HG02943 (cell line): ENCODE results near the gene TPST2.

ENCODE experiments used
- ATAC-seq: cut with Tn5 transposase; IDR thresholded peaks from one replicate; pipeline ENCODE4 v1.9.1; 2021; ENCODE audit warnings: mild to moderate bottlenecking, low read depth, moderate library complexity; ENCODE audit not compliant: unreplicated experiment

TPST2 gene

DNA sequence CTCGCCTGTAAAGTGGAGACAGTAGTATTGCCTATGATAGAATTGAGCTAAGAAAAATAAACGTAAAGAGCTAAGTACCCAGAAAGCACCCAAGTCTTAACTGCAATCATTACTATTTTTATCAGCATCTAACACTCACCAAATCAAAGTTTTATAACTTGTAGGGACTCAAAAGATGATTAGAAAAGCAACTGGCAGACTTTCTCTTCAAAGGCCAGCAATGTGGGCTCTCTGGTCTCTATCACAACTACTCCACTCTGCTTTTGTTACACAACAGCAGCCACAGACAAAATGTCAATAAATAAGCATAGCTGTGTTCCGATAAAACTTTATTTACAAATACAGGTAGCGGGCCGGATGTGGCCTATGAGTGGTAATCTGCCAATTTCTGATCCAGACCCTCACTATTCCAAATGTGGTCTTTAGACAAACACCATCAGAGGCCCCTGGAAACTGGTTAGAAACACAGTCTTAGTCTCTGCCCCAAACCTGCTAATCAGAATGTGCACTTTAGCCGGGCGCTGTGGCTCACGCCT is 8.2 kb downstream of the TPST2 start:
- ATAC-seq = no peak

DNA sequence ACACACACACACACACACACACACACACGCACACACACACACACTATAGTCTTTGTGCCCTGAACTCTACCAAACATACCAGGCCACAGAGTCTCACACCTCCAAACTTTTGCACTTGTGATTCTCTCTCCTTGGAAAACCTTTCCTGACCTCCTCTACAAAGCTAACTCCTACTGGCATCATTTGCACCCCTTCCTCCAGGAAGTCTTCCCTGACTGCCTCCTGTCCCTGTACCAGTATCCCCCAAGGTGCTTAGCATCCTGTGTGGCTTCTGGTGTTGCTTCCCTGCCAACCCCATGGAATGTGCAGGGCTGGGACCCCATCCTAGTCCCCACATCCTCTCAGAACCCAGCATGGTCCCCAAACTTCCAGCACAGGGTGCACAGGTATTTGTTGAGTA is 8.9 kb downstream of the TPST2 start:
- ATAC-seq = no peak

DNA sequence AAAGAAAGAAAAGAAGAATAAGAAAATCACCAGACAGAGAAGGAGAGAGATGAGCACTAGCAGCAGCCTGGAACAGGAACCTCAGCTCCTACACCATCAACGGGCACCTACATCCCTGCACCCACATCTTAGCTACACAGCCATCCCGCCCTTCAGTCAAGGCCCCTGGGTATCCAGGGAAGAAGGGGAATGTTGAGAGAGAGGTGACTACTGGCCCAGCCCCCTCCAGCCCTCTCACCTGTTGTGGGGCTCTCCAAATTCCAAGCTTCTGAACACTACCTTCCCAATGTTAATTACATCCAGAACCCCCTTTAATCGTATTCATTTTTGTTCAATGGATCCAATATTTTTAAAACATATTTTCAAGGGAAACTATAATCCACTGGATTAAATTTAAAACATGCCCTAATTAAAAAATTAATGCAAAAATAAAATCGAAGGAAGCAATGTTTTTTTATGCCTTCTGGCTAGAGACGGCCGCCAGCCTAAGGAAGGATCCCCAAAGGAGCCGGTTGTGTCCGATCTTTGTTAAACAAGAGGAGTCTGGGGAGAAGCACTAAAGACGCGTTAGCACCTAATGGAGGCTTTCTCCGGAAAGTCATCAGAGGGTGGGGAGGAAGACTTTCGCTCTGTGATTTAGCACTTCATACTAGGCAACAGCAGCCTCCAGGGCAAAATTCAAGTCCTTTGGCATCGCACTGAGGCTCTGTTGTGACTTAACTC is 9.5 kb downstream of the TPST2 start:
- no peak for ATAC-seq

DNA sequence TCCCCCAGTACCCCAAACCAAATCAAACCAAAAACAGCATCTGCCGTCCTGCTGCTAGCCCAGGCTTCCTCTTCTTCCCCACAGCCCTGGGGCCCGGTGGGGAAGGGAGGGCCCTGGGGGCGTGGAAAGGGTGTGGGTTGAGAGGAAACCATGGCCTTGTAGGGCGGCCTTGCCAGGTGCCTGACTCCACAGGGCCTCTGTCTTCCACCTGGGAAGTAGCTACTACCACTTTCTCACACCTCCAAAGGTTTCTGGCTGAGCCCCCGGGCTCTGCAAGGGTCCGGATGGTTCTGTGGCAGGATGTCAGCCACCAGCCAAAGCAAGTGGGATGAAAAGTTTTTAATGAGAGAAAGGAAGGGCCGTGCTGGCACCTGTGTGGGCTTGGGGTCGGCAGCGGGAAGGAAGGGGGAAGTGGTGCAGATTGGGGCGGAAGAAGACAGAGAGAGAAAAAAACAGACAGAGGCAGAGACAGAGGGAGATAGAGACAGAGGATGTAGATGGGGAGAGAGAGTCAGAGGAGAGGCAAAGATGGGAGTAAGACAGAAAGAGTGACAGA is 10.5 kb downstream of the TPST2 start:
- no peak for ATAC-seq

DNA sequence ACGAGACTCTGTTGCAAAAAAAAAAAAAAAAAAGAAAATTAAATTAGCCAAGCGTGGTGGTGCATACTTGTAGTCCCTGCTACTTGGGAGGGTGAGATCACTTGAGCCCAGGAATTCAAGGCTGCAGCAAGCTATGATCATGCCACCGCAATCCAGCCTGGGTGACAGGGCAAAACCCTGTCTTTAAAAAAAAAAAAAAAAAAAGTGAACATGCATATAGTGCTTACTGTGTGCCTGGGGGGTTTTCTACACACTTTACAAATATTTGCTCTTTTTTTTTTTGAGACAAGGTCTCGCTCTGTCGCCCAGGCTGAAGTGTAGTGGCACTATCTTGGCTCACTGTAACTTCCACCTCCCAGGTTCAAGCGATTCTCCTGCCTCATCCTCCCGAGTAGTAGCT is 12.9 kb downstream of the TPST2 start:
- ATAC-seq = no peak

DNA sequence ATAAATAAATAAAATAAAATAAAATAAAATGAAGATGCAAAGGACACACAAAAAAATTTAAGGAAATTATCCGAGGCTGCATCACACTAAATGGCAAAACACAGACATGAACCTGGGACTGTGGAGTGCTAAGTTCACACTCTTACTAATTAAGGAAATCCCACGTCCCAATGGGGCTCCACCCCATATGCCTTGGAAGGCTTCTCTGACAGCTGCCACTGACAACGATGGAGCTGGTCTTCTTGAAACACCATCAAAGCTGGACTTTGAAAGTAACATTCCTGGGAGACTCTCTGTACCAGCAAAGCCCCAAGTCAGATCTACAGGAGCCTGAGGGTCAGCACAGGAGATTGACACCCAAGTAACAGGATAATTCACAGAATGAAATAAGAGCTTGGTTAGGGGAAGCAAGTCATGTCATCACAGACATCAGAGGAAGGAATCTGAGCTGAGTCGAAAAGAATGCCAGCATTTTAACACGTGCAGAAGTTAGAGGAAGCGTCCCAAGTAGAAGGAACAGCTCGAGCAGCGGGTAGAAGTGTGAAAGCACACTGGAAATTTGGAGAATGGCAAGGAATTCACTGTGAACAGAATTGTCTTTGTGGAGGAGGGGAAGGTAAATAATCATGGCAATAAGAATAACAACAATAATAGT is 13.8 kb downstream of the TPST2 start:
- ATAC-seq = no peak

DNA sequence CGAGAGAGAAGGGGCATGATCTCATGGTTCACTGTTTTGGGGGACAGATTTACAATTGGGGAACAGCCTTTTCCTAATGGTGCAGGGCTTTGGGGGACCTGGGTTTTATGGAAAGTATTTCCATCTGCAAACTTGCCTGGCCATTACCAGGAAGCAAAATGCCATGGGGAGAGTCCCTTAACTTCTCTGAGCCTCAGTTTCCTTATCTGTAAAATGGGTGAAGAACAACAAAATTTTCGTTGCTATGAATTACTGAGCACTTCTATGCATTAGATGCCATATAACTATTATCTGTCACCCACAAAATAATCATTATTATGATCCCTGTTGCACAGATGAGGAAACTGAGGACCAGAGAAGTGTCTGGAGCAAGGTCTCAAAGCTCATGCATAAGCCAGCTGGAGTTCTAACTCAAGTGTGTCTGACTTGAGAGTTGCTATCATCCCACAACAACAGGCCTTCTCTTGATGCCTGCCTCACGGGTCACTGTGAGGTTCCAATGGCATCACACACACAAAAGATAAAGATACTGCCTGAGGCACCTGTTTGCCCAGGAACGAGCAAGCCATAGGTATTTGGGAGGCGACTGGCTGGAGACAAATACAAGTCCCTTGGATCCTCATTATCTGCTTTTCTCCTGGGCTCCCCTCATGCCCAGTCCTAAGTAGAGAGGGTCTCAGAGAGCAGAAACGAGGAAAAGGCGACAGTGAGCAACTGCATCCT is 15.8 kb downstream of the TPST2 start:
- no peak for ATAC-seq

DNA sequence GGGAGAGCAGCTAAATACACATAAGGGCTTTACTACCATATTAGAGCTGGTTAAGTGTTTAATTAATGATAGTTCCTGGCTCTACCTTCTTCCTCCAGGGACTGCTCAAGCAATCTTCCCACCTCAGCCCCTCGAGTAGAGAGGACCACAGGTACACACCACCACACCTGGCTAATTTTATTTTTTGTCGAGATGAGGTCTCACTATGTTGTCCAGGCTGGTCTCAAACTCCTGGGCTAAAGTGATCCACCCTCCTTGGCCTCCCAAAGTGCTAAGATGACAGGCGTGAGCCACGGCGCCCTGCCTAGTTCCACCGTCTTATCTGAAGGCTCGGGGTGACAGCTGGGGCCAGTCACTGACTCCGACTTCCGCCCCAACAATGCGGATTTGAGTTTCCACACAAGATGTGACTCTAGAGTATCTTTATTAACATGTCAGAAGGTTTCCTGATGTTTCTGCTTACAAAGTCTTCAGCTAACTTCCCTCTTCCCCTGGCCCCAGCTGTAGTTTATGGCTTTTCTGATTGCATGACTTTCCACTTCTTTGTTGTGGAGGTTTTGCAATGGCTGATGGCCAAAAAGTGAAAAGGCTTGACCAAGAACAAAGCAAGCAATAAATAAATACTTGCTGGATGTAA is 16.8 kb downstream of the TPST2 start:
- ATAC-seq = no peak

DNA sequence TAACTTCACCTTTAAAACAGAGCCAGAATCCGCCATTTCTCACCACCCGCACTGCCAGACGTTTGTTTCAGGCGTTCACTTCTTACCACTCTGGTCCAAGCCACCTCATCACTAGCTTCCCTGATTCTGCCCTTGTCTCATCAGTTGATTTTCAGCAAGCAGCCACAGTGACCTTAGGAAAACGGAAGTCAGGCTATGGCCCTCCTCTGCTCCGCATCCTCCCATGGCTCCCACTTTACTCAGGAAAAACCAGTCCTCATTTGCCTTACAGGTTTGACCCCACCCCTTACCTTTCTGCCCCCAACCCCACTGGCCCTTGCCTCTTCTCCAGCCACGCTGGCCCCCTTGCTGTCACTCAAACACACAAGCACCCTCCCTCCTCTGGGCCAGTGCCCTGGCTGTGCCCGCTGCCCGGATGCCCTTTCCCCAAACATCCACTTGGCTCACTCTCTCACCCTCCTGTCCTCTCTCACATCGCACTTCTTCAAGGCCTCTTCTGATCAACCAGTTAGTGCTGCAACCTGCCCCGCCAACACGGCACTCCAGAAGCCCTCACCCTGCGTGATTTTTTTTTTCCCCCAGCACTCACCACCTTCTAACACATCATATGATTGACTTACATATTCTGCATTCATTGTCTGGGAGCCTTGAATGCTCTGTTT is 18.9 kb downstream of the TPST2 start:
- ATAC-seq = no peak

DNA sequence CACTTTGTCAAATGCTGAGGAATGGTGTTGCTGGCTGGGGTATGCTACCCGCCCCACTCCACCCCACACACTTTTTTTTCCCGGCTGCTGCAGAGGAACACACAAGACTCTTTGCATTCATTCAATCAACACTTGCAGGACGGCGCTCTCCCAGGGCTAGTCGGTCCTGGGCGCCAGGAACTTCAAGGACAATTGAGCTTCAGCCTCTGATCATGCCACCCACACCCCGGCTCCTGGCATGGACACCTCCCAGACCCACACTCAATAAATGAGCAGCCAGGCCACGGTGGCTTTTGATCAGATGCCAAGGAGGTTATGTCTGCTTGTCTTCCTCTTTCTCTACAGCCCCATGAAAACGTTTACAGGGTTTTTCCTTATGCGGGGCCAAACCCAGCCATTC is 19.8 kb downstream of the TPST2 start:
- ATAC-seq = no peak

DNA sequence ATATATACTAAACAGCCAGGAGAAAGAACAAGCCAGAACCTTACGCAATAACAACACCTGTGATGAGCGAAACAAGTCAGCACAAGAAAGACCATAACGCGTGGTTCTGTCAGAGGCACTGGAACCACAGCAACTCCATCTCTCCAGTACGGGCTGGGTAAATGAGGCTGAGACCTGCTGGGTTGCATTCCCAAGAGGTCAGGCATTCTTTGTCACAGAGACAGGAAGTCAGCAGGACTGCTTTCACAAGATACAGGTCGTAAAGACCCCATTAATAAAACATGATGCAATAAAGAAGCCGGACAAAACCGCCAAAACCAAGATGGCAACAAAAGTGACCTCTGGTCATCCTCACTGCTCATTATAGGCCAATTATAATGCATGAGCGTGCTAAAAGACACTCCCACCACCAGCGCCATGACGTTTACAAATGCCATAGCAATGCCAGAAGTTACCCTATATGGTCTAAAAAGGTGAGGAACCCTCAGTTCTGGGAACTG is 21.7 kb downstream of the TPST2 start:
- ATAC-seq = no peak

DNA sequence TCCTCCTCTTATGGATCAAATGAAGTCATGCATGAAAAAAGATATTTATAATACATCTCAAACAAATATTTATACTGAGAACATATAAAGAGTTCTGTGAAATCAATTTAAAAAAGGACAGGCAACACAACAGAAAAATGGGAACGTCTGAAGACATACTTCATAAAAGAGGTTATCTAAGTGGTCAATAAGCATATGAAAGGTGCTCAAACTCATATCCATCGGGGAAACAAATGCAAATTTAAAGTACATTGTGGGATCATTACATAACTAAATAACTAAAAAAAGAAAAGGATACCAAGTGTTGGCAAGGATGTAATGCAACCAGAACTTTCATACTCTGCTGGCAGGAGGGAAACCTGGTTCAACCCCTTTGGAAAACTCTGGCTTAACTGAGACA is 22.3 kb downstream of the TPST2 start:
- no peak for ATAC-seq

DNA sequence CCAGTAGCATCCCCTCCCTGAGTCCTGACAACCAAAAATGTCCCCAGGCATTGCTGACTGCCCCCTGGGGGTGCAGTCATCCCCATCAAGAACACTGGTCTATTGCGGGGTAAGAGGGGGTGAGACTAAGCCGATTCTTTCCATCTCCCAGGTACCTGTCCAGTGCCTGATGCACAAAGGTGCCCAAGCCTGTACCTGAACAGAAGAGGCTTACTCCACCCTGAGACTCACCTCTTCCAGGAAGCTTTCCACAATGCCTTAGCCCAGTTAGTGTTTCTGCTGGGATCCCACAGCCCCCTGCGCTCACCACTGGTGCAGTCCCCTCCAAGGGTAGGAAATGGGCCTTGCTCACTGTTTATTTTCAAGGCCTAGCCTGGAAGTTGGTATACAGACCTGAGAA is 22.9 kb downstream of the TPST2 start:
- no peak for ATAC-seq

DNA sequence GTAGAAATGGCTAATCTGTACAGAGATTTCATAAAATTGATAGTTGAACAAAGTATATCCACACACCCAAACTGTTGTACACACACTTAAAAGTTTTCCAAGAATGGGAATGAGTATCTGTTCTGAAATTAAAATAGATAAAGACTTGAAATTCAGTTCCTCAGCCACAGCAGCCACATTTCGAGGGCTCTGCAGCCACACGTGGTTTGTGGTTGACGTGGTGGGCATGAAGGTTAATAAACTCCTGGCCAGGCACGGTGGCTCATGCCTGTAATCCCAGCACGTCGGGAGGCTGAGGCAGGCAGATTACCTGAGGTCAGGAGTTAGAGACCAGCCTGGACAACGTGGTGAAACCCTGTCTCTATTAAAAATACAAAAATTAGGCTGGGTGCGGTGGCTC is 24.0 kb downstream of the TPST2 start:
- ATAC-seq = no peak

DNA sequence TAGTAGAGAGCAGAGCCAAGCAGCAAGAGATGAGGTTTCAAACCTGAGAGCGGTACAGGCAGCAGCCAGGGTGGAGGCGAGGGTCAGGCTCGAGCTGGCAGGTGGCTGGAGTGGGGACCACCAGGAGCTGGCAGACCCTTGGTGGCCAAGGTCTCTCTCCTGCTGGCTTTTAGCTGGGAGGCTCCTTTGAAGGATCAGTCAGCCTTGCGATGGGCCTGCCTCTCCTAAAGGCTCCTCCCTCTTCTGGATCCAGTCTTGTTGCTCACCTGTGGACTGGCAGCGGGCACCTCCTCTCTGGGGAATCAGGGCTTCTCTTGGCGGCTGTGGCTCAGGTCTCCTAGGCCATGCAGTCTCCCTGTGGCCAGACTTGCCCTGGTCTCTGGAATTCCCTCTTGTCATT is 24.8 kb downstream of the TPST2 start:
- ATAC-seq = no peak

DNA sequence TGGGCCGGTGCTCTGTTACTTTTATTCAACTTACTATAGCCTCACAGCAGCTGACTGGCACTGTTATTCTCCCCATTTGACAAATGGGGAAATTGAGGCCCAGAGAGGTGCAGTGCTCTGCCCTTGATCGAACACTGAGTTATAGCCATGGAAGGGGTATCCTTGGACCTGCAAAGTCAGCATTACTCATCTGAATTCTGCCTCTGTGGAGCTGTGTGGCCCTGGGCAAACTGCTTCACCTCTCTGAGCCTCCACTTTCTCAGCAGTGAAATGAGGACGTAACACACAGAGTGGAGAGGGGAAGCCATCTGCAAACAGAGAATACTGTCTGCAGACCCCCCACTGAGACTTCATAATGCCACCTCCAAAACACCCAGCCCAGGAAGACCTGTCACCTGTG is 25.3 kb downstream of the TPST2 start:
- no peak for ATAC-seq

DNA sequence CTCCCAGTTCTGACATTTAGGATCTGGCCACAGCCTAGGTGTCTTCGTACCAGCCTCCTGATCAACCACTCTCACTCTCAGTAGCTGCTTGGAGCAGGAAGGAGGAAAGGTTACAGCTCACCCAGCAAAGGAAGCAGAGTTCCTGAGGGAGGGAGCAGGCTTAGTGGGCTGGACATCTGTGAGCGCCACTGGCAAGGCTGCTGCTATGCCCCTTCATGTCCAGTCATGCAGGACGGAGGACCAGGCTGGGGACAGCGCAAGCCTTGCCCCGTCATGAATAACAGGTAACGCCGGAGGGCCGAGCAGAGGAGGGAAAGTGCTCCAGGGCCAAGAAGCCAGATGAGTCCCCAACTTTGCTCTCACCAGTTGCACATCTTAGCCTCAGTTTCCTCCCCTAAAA is 25.8 kb downstream of the TPST2 start:
- ATAC-seq = no peak

DNA sequence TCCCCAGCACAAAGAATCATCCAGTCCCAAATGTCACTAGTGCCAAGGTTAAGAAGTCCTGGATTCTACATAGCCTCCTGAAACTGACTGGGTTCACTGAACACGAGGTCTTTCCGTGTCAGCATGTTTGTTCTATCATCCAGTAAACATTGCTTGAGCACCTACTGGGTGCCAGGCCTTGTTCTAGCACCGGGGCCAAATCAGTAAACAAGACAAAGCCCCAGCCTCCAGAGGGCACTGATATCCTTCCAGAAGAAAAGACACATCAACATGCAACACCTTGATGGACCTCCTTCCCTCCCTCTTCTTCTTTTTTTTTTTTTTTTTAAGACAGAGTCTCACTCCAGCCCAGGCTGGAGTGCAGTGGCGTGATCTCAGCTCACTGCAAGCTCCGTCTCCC is 26.9 kb downstream of the TPST2 start:
- ATAC-seq = no peak

DNA sequence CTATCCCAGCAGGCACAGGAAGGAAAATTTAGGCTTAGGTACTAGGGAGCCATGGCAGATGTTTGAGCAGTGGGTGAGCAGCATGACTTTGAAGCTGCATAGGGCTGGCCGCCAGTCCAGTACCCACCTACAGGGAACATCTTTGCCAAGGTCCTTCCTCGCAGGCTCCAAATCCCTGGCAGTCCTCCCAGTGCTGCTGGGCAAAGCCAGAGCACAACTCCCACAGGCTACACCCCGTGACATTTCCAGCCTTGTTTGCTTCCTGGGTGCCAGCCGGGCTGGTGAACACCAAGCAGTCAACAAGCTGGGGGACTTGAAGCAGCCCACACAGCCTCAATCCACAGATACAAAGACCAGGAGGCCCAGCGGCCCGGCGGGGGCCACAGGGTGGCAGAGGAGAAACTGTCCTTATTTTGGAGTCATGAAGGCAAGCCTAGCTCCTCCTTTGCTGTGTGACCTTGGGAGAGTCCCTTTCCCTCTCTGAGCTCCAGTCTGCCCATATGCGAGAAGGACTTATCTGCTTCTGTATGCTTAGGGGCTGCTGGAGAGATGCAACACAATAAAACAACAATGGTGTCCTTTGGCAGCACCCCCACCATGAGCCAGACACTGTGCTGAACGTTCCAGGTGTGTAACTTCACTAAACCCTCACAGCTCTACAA is 28.0 kb downstream of the TPST2 start:
- ATAC-seq = no peak
